NCI-H82 treated with DMSO at 0.1 percent for 48 hours (cell line): ENCODE measurements around the gene DARS1.
"Not testable (repeated sequence)": the region's sequence is repeated elsewhere in the genome, so short reads cannot be mapped to it uniquely, and the experiment has no call there.

ENCODE experiments used
- DNase-seq: peaks from one replicate; lab custom pipeline; 2025; ENCODE audit not compliant: unreplicated experiment; lab: John Stamatoyannopoulos, UW

DARS1 gene

DNA sequence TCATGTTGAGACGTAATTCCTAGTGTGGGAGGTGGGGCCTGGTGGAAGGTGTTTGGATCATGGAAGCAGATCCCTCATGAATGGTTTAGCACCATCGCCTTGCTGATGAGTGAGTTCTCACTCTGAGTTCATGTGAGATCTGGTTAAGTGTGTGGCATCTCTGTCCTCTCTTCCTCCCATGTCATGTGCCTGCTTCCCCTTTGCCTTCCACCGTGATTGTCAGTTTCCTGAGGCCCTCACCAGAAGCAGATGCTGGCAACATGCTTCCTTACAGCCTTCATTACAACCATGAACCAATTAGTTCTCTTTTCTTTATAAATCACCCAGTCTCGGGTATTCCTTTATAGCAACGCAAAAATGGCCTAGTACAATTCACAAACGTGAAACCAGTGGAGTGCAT lies 94.6 kb downstream of the DARS1 start:
- DNase-seq, result no peak

DNA sequence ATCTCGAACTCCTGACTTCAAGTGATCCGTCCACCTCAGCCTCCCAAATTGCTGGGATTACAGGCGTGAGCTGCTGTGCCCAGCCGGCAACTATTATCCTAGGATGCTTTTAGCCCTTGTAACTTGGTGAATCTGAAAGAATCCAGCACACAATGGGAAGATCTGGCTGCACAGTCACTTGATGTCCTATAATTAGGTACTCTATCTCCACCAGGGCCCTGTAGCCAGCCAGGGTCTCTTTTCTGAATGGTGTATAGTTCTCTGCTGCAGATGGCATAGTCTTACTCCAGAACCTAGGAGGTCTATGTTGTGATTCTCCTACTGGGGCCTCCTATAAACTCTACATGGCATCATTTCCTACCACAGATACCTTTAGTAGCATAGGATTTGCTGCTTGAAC lies 95.3 kb downstream of the DARS1 start:
- no peak for DNase-seq

DNA sequence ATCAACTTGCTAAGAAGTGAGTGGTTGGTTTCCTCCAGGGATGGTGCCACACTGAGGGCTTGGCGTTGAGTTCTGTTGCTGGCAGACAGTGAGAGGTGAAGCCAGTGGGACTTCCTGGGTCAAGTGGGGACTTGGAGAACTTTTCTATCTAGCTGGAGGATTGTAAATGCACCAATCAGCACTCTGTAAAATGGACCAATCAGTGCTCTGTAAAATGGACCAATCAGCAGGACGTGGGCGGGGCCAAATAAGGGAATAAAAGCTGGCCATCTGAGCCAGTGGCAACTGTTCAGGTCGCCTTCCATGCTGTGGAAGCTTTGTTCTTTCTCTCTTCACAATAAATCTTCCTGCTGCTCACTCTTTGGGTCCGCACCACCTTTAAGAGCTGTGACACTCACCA lies 96.8 kb downstream of the DARS1 start:
- not testable (repeated sequence) for DNase-seq

DNA sequence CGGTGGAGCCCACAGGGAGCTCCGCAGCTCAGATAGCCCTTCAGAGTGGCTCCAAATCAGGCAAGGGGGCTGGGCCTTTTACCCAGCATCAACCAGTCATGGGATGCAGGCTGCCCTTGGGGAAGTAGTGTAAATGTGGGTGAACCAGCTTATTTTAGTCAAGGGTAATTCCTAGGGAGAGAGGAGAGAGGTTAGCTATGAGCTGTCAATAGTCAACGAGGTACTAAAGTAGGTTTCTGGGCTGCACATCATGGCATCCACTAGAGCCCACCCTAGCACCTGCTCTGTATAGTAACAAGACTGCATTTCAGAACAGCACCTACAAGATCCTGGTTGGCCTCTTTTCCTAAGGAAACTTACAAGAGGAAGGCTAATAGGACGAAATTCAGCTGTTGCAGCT lies 99.7 kb downstream of the DARS1 start:
- DNase-seq, result no peak

DNA sequence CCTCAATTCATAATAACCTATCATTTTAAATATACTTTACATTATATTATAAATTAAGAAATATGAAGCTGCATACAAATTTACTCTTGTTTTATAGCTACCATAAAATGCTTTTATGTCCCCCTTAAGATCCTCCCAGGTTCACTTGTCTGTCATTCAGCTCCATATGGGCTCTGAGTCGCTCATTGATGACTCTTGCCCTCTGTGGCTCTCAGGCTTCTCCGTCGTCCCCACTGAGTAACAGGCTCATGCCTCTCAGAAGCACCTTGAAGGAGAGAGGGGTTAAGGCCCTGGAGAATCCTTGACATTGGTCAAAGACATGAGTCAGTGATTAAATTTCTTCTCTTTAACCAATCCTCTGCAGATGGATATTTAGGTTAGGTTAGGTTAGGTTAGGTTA lies 103.0 kb downstream of the DARS1 start:
- peak; percentile 82 for DNase-seq

DNA sequence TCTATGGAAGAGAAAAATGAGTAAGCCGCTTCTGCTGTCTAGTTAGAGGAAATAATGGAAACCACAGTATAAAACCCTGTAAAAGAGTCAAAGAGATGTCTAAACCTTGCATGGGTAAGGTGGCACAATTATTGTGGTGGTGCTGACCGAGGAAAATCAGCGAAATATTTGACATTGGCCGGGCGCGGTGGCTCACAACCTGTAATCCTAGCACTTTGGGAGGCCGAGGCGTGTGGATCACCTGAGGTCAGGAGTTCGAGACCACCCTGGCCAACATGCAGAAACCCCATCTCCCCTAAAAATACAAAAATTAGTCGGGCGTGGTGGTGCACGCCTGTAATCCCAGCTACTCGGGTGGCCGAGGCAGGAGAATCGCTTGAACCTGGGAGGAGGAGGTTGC lies 108.7 kb downstream of the DARS1 start:
- DNase-seq, result not testable (repeated sequence)

DNA sequence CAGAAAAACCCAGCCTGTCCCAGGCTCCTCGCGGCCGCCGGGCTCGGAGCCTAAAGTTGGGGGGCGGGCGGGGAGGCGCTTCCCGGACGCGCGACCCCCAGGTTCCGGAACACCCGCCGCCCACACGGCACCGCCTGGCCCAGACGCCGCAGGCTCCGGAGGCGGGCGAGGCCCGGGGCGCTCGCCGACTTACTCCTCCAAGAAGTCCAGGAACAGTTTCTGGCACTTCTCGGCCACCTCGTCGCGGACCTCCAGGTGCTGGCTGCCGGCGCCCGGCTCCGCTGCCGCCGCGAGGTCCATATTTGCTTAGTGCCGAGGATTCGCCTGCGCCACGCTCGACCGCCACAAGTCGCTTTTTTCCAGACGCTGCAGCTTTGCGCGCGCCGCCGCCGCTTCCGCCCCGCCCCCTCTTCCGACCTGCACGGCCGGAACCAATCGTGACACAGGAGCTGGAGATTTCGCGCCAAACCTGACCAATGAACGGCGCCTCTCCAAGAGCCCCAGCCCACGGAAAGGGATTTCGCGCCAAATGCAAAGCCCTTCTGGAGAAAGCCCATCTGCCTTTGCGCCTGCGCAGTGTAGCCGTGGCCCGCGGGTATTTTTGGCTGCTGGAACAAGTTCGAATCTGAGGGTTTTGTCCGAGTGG lies 109.2 kb downstream of the DARS1 start, which contains the start of gene MCM6:
Gene MCM6, minus strand, starts transcription at position 378 of the 646 bp plus-strand sequence. Its CDS starts 78 bp downstream, at position 300.
- peak; percentile 96 for DNase-seq

DNA sequence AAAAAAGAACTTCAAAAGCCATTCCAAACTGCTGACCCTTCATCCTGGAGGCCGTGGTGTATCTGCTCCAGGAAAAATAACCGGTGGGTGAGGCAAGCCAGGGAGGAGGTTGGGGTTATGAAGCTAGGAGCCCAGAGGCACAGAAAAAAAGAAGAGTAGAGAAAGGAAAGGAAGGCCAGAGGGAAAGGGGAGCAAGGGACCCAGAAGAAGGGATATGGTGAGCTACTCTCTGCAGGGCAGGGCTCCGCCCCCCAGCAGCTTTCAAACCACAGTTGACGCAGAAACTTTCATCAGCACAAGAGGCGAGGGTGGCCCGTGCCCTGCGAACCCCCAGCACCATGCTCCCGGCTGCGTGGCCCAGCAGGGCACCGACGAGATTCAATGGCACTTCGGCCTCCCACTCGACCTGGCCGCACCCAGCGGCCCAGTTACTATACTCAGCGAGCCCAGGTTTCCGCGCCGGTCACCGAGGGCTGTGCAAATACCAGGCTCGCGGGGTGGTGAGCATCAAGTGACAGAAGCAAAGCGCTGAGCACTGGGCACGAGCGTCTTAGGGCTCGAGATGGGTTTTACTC lies 109.8 kb downstream of the DARS1 start:
- DNase-seq, result no peak

DNA sequence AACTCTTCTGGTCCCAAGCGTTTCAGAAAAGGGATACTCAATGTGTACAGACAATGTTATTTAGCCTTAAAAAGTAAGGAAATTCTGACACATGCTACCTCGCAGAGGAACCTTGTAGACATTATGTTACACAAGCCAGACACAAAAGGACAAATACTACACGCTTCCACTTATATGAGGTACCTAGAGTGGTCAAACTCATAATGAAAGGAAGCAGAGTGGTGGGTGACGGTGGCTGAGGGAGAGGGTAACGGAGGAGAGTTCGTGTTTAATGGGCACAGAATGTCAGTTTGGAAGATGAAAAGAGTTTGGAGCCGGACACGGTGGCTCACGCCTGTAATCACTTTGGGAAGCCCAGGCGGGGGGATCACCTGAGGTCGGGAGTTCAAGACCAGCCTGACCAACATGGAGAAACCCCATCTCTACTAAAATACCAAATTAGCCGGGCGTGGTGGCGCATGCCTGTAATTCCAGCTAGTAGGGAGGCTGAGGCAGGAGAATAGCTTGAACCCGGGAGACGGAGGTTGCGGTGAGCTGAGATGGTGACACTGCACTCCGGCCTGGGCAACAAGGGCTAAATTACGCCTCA lies 110.6 kb downstream of the DARS1 start:
- no peak for DNase-seq

DNA sequence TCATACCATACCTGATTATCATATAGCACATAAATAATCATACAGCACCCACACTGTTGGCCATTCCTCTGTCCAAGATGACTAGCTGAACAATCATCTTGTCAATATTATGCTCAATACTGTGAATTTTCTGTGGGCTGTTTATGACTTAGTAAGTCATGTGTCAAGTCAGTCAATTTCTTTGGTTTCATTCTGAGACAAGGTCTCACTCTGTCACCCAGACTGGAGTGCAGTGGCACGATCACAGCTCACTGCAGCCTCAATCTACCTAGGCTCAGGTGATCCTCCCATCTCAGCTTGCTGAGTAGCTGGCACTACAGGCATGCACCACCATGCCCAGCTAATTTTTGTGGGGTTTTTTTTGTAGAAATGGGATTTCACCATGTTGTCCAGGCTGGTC lies 114.9 kb downstream of the DARS1 start:
- no peak for DNase-seq

DNA sequence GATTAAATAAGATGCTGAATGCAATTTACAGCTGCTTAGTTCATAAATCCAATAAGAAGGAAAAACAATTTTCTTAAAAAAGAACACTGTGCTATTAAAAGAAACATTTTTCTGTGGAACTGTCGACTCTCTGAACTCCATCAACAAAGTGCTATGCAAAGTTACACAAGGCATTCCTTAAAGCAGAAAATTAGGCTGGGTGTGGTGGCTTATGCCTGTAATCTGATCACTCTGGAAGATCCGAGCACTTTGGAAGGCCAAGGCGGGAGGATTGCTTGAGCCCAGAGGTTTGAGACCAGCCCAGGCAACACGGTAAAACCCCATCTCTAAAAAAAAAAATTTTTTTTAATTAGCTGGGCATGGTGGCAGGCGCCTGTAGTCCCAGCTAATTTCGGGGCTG lies 122.2 kb downstream of the DARS1 start:
- DNase-seq, result no peak

DNA sequence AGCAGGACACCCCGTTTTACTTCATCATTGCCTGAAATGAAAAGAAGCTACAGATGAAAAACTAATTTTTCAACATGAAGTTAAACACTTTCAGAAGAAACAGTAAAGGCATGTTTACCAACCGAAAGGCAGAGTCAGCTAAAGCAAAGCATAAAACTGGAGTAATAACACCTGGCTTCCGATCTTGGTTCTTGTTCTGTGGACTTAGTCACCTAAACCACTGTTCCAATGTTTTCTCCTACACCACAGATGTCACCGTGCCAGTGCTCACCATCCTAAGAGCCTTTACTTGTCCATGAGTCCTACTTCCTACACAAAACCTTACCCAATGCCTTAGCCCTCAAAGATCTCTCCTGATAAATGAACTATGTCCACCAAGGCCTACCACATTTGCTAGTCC lies 122.7 kb downstream of the DARS1 start:
- DNase-seq, result no peak
